GM11168 (cell line): ENCODE measurements around the gene NFATC2.

ENCODE experiments used
- in situ Hi-C: fragments of 300-500 bp; cut with MboI; formaldehyde crosslinking; loops from one replicate; pipeline ENCODE4 v1.12.0; 2022; ENCODE audit warnings: low sequenced_read_pairs; ENCODE audit not compliant: unreplicated experiment

NFATC2 gene

GRCh38 chr20:51409192-51409880, 133.2 kb downstream of the NFATC2 start:
- in situ Hi-C loops, result loop anchor here (10.0 kb wide), 1 partner anchor 105 kb away; no protein-coding TSS in a partner anchor

GRCh38 chr20:51404297-51405060, 138.0 kb downstream of the NFATC2 start:
- in situ Hi-C loops, result loop anchor here (10.0 kb wide), 1 partner anchor 110 kb away; no protein-coding TSS in a partner anchor

DNA sequence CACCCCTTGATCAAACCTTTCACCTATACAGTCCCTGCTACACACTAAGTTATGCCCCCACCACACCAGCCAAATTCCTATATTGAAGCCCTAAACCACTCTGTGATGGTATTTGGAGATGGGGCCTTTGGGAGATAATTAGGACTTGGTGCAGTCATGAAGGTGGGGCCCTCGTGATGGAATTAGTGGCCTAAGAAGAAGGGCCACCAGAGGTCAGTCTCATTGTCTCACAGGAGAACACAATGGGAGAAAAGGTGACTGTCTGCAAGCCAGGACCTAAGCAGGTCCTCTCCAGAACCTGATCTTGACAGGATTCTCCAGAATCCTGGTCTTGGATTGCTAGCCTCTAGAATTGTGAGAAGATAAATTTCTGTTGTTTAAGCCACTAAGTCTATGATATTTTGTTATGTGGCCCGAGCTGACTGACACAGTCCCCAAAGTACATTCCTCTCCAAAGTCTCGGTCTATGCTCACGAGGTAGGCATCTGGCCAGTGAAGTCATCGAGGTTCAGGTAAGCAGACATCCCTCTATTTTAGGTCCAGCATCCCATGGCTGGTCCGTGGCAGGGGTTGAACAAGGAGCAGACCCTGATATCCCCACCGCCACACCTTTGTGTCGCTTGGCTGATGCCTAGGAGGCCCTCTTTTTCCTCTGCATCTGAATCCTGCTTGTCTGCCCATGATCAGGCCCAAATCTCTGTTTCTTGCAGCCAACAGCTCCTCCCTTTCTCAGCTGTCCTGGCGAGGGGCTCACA, 138.9 kb downstream of the NFATC2 start:
- in situ Hi-C loops, result loop anchor here (10.0 kb wide), 1 partner anchor 111 kb away; no protein-coding TSS in a partner anchor

GRCh38 chr20:51402201-51402600, 140.3 kb downstream of the NFATC2 start:
- in situ Hi-C loops, result loop anchor here (10.0 kb wide), 1 partner anchor 113 kb away; no protein-coding TSS in a partner anchor

- in situ Hi-C loops, result loop anchor here (10.0 kb wide), 1 partner anchor 113 kb away; no protein-coding TSS in a partner anchor
Observed at GRCh38 chr20:51401496-51401895, 141.0 kb downstream of the NFATC2 start.

DNA sequence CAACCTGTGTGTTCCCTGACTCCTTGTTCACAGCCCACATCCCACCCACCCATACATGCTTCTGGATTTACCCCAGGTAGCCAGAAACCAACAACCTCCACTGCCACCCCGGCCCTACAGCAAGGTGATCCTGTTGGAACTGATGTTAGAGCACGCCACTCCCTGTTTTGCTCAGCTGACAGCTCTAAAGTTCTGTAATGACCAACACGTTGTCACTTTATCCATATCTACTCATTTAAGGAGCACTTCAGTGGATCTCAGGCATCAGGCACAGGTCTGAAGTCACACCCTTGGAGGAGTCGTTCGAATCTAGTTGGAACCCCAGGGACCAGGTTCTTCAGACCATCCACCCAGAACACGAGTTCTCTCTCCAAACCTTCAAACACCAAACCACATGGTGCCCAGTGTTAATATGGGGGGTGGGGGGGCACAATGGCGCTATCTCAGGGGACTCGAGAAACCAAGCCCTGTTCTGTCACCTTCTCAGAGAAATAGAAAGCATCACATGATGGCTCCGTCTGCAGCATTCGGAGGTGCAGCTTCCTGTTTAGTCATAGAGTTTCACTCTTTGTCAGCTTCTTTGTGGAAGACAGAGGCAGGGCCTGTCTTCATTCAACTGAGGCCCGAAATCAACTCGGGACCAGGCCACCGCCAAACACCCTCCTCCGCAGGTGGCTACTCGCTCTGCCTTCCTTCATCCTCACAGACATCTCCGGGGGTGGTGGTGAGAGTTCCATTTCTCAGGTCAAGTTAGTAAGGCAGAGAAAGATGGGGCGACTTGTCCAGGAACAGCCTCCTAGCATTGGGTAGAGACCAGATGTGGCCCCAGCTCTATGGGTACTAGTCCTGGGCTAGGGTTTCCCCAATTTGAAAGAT, 142.2 kb downstream of the NFATC2 start:
- in situ Hi-C loops, result loop anchor here (10.0 kb wide), 1 partner anchor 115 kb away; no protein-coding TSS in a partner anchor

GRCh38 chr20:51399006-51399890, 143.3 kb downstream of the NFATC2 start:
- in situ Hi-C loops, result no loop called here

- in situ Hi-C loops, result no loop called here
Observed at GRCh38 chr20:51398552-51398951, 144.0 kb downstream of the NFATC2 start.

DNA sequence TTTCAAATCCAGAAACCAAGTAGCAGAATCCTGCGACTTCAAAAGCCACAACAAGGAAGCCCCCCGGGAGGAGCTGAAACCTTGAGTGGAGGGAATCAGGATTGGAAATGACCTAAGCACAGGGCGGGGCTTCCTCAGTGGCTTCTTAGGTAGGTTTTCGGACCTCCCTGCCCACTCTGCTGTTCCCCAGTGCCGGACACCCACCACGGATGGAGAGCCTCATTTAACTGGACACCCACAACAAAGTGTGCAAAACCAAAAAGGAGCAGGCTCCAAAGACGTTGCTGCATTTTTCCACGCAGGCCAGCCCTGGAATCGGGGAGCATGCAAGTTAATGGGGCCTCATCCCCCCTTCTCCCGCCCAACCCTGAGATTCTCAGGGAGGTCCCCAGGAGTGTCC, 144.4 kb downstream of the NFATC2 start:
- in situ Hi-C loops, result no loop called here

DNA sequence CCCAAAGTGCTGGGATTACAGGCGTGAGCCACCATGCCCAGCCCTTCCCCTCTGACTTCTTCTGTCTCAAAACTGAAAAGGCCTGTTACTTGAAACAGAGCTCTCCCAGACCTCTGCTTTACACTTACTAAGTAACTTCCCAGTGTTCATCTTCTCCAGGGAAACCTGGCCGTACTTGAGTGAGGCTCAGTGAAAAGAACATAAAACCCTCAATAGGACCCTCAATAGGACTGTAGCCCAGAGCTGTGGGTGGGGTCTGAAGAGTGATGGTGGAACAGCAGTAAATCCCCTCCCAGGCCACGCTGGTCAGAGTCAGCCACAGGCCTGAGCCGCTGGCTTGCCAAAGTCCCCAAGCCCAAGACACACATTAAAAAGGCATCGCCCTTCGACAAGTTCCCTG, 145.4 kb downstream of the NFATC2 start:
- in situ Hi-C loops, result no loop called here

DNA sequence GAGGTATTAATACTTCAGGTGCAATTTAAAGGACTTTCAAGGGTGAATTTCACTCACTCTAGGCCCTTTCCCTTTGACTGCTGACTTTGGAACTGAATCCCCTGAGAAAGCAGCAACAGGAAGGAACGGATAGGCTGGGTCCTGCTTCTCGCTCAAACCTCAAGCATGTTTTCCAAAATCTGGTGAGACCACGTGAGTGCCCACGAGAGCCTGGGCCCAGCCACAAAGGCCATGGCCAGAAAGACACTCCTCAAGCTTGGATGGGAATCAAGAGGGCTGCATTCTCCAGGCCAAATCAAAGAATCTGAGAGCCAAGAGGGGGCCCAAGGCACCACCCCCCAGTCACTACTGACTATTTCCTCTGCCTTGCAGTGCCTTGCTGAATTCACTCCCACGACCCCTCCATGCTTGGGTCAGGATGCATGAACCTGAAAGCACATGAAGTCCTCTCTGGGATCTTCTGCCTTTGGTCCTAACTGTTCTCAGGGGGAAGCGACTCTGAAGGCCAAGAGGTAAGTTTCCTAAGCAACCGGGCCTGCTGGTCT, 146.1 kb downstream of the NFATC2 start:
- in situ Hi-C loops, result no loop called here

DNA sequence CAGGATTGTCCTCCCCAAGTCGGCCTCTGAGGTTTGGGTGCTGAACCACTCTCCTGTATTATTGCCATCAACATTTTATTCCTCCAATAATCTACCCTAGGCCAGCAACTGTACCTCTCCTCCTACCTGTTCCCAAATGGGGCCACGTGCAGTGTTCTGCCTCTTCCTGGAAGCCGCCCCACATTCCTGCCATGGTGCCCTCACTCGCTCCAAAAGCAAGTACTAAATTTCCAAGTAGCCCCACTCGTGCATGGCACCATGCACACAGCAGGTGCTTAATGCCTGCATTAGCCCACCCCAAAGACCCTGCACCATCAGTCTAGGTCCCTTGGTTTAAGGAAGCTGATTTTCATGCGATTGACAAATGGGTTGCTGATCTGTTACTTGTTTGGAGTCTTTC, 147.8 kb downstream of the NFATC2 start:
- in situ Hi-C loops, result no loop called here

- in situ Hi-C loops, result no loop called here
Observed at GRCh38 chr20:51393571-51393970, 148.9 kb downstream of the NFATC2 start.

DNA sequence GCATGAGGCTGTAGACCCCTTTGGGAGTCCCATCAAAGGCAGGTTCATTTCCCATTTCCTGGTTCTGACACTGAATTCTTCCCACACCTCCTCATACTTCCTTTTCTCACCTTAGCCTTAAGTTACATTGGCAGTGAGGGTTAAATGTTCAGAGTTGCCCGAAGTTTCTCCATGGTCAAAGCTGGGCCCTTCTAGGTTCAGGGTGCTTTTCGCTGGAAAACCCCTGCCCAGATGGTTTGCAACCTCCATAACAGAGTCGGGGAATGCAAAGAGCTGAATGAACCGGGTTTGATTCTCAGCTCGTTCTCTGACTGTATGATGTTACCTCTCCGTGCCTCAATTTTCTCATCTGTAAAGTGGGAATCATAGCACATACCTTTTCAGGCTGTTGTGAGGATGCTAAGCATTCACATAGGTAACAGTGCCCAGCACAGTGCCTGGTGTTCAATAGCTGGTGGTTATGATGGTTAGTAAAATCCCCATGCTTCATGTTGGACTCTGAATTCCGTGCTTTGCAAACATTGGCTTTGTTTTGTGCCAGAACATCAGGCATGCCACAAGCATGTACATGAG, 149.8 kb downstream of the NFATC2 start:
- in situ Hi-C loops, result no loop called here

GRCh38 chr20:51391926-51392325, 150.6 kb downstream of the NFATC2 start:
- in situ Hi-C loops, result no loop called here

DNA sequence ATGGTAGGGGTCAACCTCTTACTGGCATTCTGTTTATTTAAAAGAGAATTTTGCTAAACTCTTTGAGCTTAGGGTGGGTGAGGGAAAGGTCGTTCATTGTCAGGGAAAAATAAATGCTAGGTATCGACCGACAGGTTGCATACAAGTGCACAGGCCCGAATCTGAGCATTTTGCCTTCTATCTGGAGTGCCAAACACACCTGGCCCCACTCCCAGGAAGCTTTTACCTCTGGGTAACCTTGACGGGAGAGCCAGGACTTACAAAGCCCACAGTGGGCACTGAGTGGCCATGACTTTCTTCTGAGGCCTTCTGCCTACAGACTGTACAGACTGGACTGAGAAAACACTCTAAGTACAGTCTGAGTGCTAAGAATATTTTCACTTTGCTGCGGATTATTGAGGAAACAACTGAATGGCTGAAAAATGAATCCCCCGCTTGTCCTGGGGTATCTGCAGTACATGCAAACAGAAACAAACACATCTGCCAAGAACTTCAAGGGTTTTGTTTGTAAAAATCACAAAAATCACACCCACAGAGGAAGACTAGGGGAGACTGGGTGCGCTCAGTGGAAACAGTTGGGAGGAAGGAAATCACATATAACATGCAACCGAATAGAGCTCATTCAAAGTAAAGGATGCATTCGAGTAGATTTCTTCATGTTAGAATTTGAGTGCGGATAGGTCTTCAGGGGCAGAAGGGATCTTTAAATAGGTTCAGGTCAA, 152.8 kb downstream of the NFATC2 start:
- in situ Hi-C loops, result no loop called here

DNA sequence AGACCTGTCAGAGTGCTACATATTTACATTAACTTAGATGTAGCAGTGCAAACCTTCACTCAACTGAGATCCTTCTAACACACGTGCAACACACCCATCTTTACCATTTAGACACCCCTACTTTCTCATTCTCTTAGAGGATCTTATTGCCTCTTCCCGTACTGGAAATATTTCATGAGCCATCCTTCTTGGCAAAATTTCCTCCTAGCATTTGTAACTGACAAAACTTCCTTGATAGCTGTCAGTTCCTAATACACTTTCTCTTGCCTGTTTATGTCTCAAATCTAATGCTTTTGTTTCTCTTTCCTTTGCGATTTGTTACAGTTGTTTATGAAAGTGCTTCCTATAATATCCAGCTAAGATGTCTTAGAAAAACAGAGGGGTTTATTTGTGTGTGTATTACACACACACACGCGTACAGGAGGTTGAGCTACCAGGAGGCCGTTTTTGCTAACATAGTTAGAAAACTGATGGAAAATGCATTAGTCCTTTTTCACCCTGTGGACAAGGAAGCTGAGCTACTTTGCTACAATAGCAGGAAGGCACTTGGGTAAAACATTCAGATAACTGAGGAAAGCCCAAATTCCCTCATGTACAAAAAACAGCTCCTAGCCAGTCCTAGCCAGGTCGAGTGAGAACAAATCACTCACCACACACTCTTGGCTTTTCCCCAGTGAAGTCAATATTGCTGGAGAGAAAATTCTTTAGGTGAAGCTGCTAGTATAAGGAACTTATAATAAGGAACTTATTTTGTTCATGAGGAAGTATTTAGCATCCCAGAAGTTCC, 153.6 kb downstream of the NFATC2 start:
- in situ Hi-C loops, result no loop called here
